Endothelial cell (in vitro differentiated cells): ENCODE data around the gene STARD13. TPM values are rescaled to one million over a fixed set of nuclear protein-coding genes. Genes with fewer than 3 reads are reported as not detected.
A peak's percentile ranks its signal among the peaks of the same experiment; 100 is the strongest.
"Not testable (repeated sequence)": the region's sequence is repeated elsewhere in the genome, so short reads cannot be mapped to it uniquely, and the experiment has no call there.

Experiments
- DNase-seq: peaks from one replicate; pipeline ENCODE4 v3.0.0; 2021; ENCODE audit warnings: low spot score
- H3K27ac Mint-ChIP-seq: one replicate; pipeline ENCODE4 v1.8.0; 2021; ENCODE audit warnings: mixed read lengths, inconsistent platforms; ENCODE audit not compliant: unreplicated experiment
- H3K27me3 Mint-ChIP-seq: one replicate; pipeline ENCODE4 v1.8.0; 2021; ENCODE audit warnings: mild to moderate bottlenecking, moderate library complexity, mixed read lengths, inconsistent platforms; ENCODE audit not compliant: unreplicated experiment
- H3K36me3 Mint-ChIP-seq: one replicate; pipeline ENCODE4 v1.8.0; 2021; ENCODE audit warnings: mild to moderate bottlenecking, low read depth, mixed read lengths, inconsistent platforms; ENCODE audit not compliant: unreplicated experiment
- H3K4me1 Mint-ChIP-seq: one replicate; pipeline ENCODE4 v1.8.0; 2021; ENCODE audit warnings: mild to moderate bottlenecking, mixed read lengths, inconsistent platforms; ENCODE audit not compliant: unreplicated experiment
- H3K4me3 Mint-ChIP-seq: one replicate; pipeline ENCODE4 v1.8.0; 2021; ENCODE audit warnings: mild to moderate bottlenecking, mixed read lengths, inconsistent platforms; ENCODE audit not compliant: unreplicated experiment
- H3K9me3 Mint-ChIP-seq: one replicate; pipeline ENCODE4 v1.8.0; 2021; ENCODE audit warnings: mixed read lengths, inconsistent platforms; ENCODE audit not compliant: unreplicated experiment
- total RNA-seq: library from RNA; stranded (reverse); fragmentation: NEBNext Ultra II Directional; extraction: Animal tissue kit (Norgen Biotek cat#: 25700); gene quantifications from one replicate; pipeline ENCODE4 v1.2.1, GENCODE V29; 2021; ENCODE audit not compliant: unreplicated experiment
- TF ChIP-seq, protein P1 (sequence below): fragments of 200-600 bp; sonication (generic); IDR thresholded peaks from one replicate; pipeline ENCODE4 v1.5.0; 2021; ENCODE audit warnings: antibody characterized with exemption; ENCODE audit not compliant: unreplicated experiment

The STARD13 gene
- total RNA-seq, 1 donor from 2014 or later: 63.8 TPM

- DNase-seq: no peak
- no peak overlapping the region for H3K4me3 Mint-ChIP-seq
- H3K27me3 Mint-ChIP-seq: peaks cover 3% of the 10 kb centered on the region
- TF ChIP-seq, protein P1, sequence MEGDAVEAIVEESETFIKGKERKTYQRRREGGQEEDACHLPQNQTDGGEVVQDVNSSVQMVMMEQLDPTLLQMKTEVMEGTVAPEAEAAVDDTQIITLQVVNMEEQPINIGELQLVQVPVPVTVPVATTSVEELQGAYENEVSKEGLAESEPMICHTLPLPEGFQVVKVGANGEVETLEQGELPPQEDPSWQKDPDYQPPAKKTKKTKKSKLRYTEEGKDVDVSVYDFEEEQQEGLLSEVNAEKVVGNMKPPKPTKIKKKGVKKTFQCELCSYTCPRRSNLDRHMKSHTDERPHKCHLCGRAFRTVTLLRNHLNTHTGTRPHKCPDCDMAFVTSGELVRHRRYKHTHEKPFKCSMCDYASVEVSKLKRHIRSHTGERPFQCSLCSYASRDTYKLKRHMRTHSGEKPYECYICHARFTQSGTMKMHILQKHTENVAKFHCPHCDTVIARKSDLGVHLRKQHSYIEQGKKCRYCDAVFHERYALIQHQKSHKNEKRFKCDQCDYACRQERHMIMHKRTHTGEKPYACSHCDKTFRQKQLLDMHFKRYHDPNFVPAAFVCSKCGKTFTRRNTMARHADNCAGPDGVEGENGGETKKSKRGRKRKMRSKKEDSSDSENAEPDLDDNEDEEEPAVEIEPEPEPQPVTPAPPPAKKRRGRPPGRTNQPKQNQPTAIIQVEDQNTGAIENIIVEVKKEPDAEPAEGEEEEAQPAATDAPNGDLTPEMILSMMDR: no peak
- no peaks in the 10 kb centered on the region for H3K4me1 Mint-ChIP-seq
- peaks cover 6% of the 10 kb centered on the region for H3K9me3 Mint-ChIP-seq
- H3K36me3 Mint-ChIP-seq: peaks cover 56% of the 10 kb centered on the region
- no peak overlapping the region for H3K27ac Mint-ChIP-seq
These were observed 121.2 kb downstream of the STARD13 start for GRCh38 chr13:33164331-33164730.

DNA sequence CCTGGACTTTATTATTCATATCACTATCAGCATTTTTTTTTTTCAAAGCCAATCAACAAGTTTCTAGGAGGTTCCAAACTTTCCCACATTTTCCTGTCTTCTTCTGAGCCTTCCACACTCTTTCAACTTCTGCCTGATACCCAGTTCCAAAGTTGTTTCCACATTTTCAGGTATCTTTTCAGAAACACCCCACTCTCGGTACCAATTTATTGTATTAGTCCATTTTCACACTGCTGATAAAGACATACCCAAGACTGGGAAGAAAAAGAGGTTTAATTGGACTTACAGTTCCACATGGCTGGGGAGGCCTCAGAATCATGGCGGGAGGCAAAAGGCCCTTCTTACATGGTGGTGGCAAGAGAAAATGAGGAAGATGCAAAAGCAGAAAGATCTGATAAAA is 122.8 kb downstream of the STARD13 start:
- not testable (repeated sequence) for DNase-seq, H3K27me3 Mint-ChIP-seq, H3K4me1 Mint-ChIP-seq, H3K27ac Mint-ChIP-seq, H3K9me3 Mint-ChIP-seq
- Mint-ChIP-seq H3K4me3 (peak overlapping the region; percentile 87), H3K36me3 (peaks cover 65% of the 10 kb centered on the region)

- TF ChIP-seq, protein P1: no peak
- DNase-seq: no peak
- peaks cover 9% of the 10 kb centered on the region for H3K4me1 Mint-ChIP-seq
- H3K36me3 Mint-ChIP-seq: peaks cover 50% of the 10 kb centered on the region
- peaks cover 3% of the 10 kb centered on the region for H3K27me3 Mint-ChIP-seq
- H3K9me3 Mint-ChIP-seq: peaks cover 6% of the 10 kb centered on the region
- no peak overlapping the region for H3K27ac Mint-ChIP-seq
- no peak overlapping the region for H3K4me3 Mint-ChIP-seq
These were observed 126.7 kb downstream of the STARD13 start for GRCh38 chr13:33158816-33159215.

GRCh38 chr13:33158271-33158670 is 127.3 kb downstream of the STARD13 start:
- peaks cover 6% of the 10 kb centered on the region for H3K9me3 Mint-ChIP-seq
- no peak for DNase-seq
- peaks cover 10% of the 10 kb centered on the region for H3K4me1 Mint-ChIP-seq
- no peak overlapping the region for H3K4me3 Mint-ChIP-seq
- TF ChIP-seq, protein P1: no peak
- peaks cover 53% of the 10 kb centered on the region for H3K36me3 Mint-ChIP-seq
- H3K27me3 Mint-ChIP-seq: peaks cover 3% of the 10 kb centered on the region
- H3K27ac Mint-ChIP-seq: no peak overlapping the region

GRCh38 chr13:33154911-33155310 is 130.6 kb downstream of the STARD13 start:
- Mint-ChIP-seq H3K27ac (no peak overlapping the region), H3K36me3 (peaks cover 57% of the 10 kb centered on the region), H3K27me3 (peaks cover 3% of the 10 kb centered on the region), H3K4me1 (peaks cover 10% of the 10 kb centered on the region), H3K4me3 (no peak overlapping the region), H3K9me3 (no peaks in the 10 kb centered on the region)
- no peak for DNase-seq
- TF ChIP-seq, protein P1: no peak
